Measurements from ENCODE around the gene CPLX4.

DNA sequence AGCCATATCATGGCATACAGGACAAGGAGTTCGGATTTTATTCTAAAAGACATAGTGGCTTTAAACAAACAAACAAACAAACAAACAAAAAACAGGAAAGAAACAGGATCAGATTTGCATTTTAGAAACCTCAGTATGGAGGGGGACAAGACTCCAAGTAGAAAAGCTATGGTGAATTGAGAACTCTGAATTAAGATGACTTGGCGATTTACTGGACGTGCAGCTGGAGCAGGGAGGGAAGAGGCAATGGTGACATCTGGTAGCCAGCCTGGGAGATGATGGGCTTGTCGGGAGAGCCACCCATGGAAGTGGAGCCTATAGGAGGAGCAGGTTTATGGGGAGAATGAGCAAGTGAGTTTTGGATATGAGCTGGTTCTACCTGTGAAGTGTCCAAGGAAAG lies 13.2 kb downstream of the CPLX4 start:
- TF ChIP-seq TAF1 (IDR thresholded peaks at IDR 0.05; ENCODE audit: low read depth) (no peak), NFIC (IDR thresholded peaks at IDR 0.05) (no peak), CREB1 (IDR thresholded peaks at IDR 0.05; ENCODE audit: low read depth) (no peak), RAD21 (IDR thresholded peaks at IDR 0.05; ENCODE audit: low read depth) (no peak), CEBPB (IDR thresholded peaks at IDR 0.05) (no peak), YY1 (IDR thresholded peaks at IDR 0.05; ENCODE audit: low read depth) (no peak)
- TF ChIP-seq, protein P1, sequence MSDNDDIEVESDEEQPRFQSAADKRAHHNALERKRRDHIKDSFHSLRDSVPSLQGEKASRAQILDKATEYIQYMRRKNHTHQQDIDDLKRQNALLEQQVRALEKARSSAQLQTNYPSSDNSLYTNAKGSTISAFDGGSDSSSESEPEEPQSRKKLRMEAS (IDR thresholded peaks at IDR 0.05): no peak
